GM12872 (cell line): ENCODE measurements around the gene IGFBP7.

ENCODE experiments used
- CTCF ChIP-seq: IDR thresholded peaks from 3 replicates; pipeline ENCODE4 v1.5.1; 2011; ENCODE audit warnings: low read depth, mild to moderate bottlenecking, low read length, moderate library complexity; ENCODE audit not compliant: insufficient read depth

IGFBP7 gene

DNA sequence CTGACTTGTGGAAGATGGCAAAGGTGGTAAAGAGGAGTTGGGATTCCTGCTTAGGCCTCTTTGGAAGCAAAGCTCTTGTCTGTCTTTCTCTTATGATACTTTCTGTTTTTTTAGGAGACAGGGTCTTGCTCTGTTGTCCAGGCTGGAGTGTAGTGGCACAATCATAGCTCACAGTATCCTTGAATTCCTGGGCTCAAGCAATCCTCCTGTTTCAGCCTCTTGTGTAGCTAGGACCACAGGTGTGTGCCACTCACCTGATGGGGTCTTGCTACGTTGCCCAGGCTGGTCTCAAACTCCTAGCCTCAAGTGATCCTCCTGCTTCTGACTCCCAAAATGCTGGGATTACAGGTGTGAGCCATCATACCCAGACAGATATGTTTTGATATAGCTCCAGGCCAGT is 19.3 kb upstream of the IGFBP7 start:
- TF ChIP-seq CTCF: no peak

GRCh38 chr4:57127361-57127760 is 17.2 kb upstream of the IGFBP7 start:
- no peak for TF ChIP-seq CTCF

- TF ChIP-seq CTCF: no peak
Measured at GRCh38 chr4:57125996-57126395, 15.8 kb upstream of the IGFBP7 start.

DNA sequence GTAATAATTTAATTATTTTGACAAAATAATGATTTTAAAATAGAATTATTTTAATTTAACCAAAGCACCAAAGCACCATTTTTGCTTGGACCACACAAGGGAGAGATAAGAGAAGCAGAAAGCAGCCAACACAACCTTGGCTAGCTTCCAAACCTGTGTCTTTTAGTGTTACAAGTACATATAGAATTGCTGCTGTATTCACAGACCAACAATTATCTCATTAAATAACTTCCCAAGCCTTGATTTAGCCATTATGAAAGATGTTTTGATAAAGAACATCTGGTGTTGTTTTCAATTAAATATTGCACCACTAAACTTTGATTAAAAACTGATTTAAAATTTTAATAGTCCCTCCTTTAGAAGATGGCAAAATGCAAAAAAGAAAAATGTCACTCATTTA is 14.0 kb upstream of the IGFBP7 start:
- TF ChIP-seq CTCF: no peak

GRCh38 chr4:57122959-57123358 is 12.8 kb upstream of the IGFBP7 start:
- TF ChIP-seq CTCF: no peak

DNA sequence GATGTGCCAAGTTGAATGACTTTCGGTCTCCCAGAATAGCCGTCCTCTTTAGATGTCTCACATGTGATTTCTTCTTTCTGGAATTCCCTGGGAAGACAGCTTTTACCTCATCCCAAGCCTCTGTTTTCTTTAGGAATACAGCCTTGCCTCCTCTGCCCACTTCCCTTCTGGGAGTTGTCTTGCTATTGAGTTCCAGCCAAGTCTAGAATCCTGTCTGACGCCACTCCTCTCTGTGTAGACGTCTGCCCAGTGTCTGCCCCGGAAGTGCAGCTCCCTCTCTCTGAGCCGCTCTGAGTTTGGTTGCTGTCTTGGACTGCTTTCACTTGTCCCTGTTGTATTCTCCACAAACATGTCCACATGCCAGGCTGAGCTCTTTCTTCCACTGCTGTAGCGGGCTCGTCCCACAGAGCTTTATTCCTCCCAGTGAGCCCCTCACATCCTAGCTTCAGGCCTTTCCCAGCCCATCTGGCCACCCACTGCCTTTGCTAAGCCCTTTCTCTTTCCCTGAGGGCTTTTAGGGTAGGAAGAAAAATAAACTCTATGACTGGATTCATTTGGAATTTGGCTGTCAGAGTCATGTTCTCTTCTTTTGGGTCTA is 9.0 kb upstream of the IGFBP7 start:
- TF ChIP-seq CTCF: no peak

- no peak for TF ChIP-seq CTCF
Measured at GRCh38 chr4:57117491-57117890, 7.3 kb upstream of the IGFBP7 start.

- no peak for TF ChIP-seq CTCF
Measured at GRCh38 chr4:57116245-57116644, 6.1 kb upstream of the IGFBP7 start.
